Mesendoderm (in vitro differentiated cells): ENCODE results near the gene SLC39A3.

ENCODE experiments used
- DNase-seq: peaks from one replicate; pipeline ENCODE4 v3.0.0; 2013
- H2AK5ac ChIP-seq: 2 replicates; pipeline ENCODE4 v1.6.1; 2013; ENCODE audit warnings: low read length, inconsistent platforms
- H2BK120ac ChIP-seq: 2 replicates; pipeline ENCODE4 v1.6.1; 2013; ENCODE audit warnings: low read depth, mild to moderate bottlenecking, low read length, moderate library complexity, mixed read lengths
- H2BK15ac ChIP-seq: replicated peaks from 2 replicates; pipeline ENCODE4 v1.6.1; 2013; ENCODE audit warnings: low read depth, mild to moderate bottlenecking, moderate library complexity
- H2BK5ac ChIP-seq: 2 replicates; pipeline ENCODE4 v1.6.1; 2013; ENCODE audit warnings: low read length, inconsistent platforms
- H3K18ac ChIP-seq: 2 replicates; pipeline ENCODE4 v1.6.1; 2013; ENCODE audit warnings: mild to moderate bottlenecking, low read length, mixed read lengths
- H3K23ac ChIP-seq: one replicate; pipeline ENCODE4 v1.6.1; 2013; ENCODE audit warnings: low read length
- H3K27ac ChIP-seq: 2 replicates; pipeline ENCODE4 v1.5.1; 2013; ENCODE audit warnings: low read depth, mild to moderate bottlenecking, inconsistent platforms, low read length, moderate library complexity
- H3K27me3 ChIP-seq: 2 replicates; pipeline ENCODE4 v1.6.1; 2013; ENCODE audit warnings: low read length, control low read depth, mild to moderate bottlenecking, inconsistent platforms; ENCODE audit not compliant: insufficient read depth, poor library complexity
- H3K36me3 ChIP-seq: 2 replicates; pipeline ENCODE4 v1.6.1; 2013; ENCODE audit warnings: low read length, inconsistent platforms; ENCODE audit not compliant: control insufficient read depth, insufficient read depth
- H3K4ac ChIP-seq: one replicate; pipeline ENCODE4 v1.6.1; 2013; ENCODE audit warnings: low read depth, mild to moderate bottlenecking, low read length, moderate library complexity
- H3K4me1 ChIP-seq: 2 replicates; pipeline ENCODE4 v1.6.1; 2013; ENCODE audit warnings: low read depth, low read length, inconsistent platforms; ENCODE audit not compliant: control insufficient read depth
- H3K4me2 ChIP-seq: 2 replicates; pipeline ENCODE4 v1.6.1; 2013; ENCODE audit warnings: low read length
- H3K4me3 ChIP-seq: 2 replicates; pipeline ENCODE4 v1.5.1; 2013; ENCODE audit warnings: mild to moderate bottlenecking, low read length
- H3K56ac ChIP-seq: one replicate; pipeline ENCODE4 v1.6.1; 2013; ENCODE audit warnings: low read length
- H3K79me1 ChIP-seq: 2 replicates; pipeline ENCODE4 v1.6.1; 2013; ENCODE audit warnings: low read length, inconsistent platforms
- H3K79me2 ChIP-seq: 2 replicates; pipeline ENCODE4 v1.6.1; 2013; ENCODE audit warnings: mild to moderate bottlenecking, low read length; ENCODE audit not compliant: control insufficient read depth, insufficient read depth
- H3K9ac ChIP-seq: 2 replicates; pipeline ENCODE4 v1.6.1; 2013; ENCODE audit warnings: low read length, inconsistent platforms
- H4K5ac ChIP-seq: one replicate; pipeline ENCODE4 v1.6.1; 2013; ENCODE audit warnings: low read length
- H4K8ac ChIP-seq: one replicate; pipeline ENCODE4 v1.6.1; 2013; ENCODE audit warnings: low read depth, mild to moderate bottlenecking, control low read depth, low read length, moderate library complexity
- WGBS: extraction: QIAGEN DNeasy Blood & Tissue Kit; methylation state at CpG from one replicate; pipeline ENCODE4 v1.1.7; 2013; ENCODE audit warnings: low lambda C conversion rate, missing lambda C conversion rate; ENCODE audit not compliant: insufficient coverage; ENCODE audit errors: extremely low coverage; 5-methylcytosine and 5-hydroxymethylcytosine counted together

The SLC39A3 gene

DNA sequence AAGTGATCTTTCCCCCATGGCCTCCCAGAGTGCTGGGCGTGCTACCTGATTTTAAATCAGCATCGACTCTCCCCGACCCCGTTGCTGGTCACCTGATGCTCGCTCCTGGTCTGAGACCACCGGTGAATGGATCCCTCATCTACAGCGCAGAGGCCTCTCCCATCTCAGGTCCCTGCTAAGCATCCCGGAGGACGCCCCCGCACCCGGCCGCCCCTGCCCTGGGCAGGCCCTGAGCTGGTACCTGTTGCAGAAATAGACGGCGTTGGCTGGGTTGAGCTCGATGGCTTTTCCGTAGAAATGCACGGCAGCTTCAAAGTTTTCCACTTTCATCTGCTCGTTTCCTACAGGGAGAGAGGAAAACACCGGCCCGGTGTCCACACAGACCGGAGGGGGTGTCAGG is 25.1 kb upstream of the SLC39A3 start:
- Histone ChIP-seq H3K4ac (no peak overlapping the region), H3K36me3 (peaks cover 6% of the 10 kb centered on the region)

DNA sequence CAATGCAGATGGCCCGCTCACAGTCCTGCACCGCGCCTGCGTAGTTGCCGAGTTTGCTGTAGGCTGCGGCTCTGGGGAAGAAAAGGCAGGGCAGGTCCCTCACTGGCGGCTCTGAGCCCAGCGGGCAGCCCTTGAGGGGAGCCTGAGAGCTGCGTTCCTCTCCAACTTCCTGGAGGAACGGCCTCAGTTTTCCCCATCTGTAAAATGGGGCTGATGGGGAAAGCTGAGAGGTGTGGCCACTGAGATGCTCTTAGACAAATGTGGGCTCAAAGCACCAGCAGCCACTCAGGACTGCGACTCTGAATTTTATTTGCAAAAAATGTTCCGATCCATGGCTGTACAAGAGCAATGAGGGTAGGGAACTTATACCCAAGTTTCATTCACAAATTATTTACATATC is 23.9 kb upstream of the SLC39A3 start:
- H3K56ac ChIP-seq: no peak overlapping the region
- H3K4me2 ChIP-seq: no peak overlapping the region
- H3K36me3 ChIP-seq: peaks cover 11% of the 10 kb centered on the region
- H3K4me1 ChIP-seq: no peaks in the 10 kb centered on the region
- H2BK120ac ChIP-seq: no peak overlapping the region
- no peak overlapping the region for H3K9ac ChIP-seq
- no peak overlapping the region for H3K18ac ChIP-seq
- no peak overlapping the region for H4K8ac ChIP-seq
- H2BK5ac ChIP-seq: no peak overlapping the region
- H3K27me3 ChIP-seq: no peaks in the 10 kb centered on the region
- H3K23ac ChIP-seq: no peak overlapping the region
- peaks cover 4% of the 10 kb centered on the region for H3K79me1 ChIP-seq
- no peak for DNase-seq
- H3K4ac ChIP-seq: no peak overlapping the region
- no peak overlapping the region for H2AK5ac ChIP-seq
- no peak overlapping the region for H3K4me3 ChIP-seq
- no CpG with 5 or more reads among the region's 12 CpGs for WGBS
- H2BK15ac ChIP-seq: no peak overlapping the region
- no peak overlapping the region for H4K5ac ChIP-seq
- H3K27ac ChIP-seq: no peak overlapping the region
- peaks cover 1% of the 10 kb centered on the region for H3K79me2 ChIP-seq

More for the DNA sequence above, 25.1 kb upstream of the SLC39A3 start:
- no peak overlapping the region for H2BK120ac ChIP-seq
- no peak overlapping the region for H3K27ac ChIP-seq
- peaks cover 8% of the 10 kb centered on the region for H3K79me1 ChIP-seq
- H3K4me1 ChIP-seq: no peaks in the 10 kb centered on the region
- no peak overlapping the region for H3K56ac ChIP-seq
- no peak overlapping the region for H3K18ac ChIP-seq
- no peaks in the 10 kb centered on the region for H3K27me3 ChIP-seq
- H3K79me2 ChIP-seq: peaks cover 5% of the 10 kb centered on the region
- no peak overlapping the region for H3K4me2 ChIP-seq
- H4K8ac ChIP-seq: no peak overlapping the region
- WGBS: no CpG with 5 or more reads among the region's 21 CpGs
- H3K9ac ChIP-seq: no peak overlapping the region
- H3K23ac ChIP-seq: no peak overlapping the region
- no peak overlapping the region for H4K5ac ChIP-seq
- H3K4me3 ChIP-seq: no peak overlapping the region
- H2AK5ac ChIP-seq: no peak overlapping the region
- no peak overlapping the region for H2BK15ac ChIP-seq
- no peak for DNase-seq
- H2BK5ac ChIP-seq: no peak overlapping the region

DNA sequence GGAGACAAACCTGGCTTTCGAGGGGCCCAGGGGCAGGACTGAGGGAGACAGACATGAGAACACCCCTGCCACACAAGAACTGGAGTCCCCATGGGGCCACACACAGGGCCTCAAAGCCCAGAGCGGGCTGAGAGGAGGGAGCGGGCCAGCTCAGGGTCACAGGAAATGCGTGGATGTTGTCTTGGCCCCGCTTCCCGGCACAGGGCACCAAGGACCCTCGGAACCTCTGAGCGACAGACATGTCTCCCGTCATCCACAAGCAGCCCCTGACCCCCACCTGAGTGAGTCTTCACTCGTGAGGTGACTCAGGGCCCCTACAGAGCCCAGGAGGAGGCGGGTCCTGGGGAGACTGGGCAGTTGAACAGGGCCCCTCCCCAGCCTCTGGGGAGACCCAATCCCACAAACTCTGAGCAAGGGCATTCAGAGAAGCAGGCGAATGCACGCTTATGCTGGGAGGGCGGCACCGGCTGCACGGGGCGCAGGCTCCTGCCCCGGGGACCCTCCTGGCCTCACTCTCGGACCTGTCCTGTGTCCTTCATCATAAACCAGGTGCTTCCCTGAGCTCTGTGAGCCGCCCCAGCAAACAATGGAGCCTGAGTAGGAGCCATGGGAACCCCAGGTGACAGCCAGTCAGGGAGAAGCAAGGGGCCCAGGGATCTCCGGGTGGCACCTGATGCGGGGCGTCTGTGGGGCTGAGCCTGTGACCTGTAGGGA is 23.1 kb upstream of the SLC39A3 start:
- H3K79me2 ChIP-seq: no peaks in the 10 kb centered on the region
- H4K5ac ChIP-seq: no peak overlapping the region
- H2BK5ac ChIP-seq: no peak overlapping the region
- no peak overlapping the region for H3K4ac ChIP-seq
- no peak overlapping the region for H3K4me3 ChIP-seq
- no peak overlapping the region for H3K23ac ChIP-seq
- no peak overlapping the region for H2BK15ac ChIP-seq
- H3K36me3 ChIP-seq: peaks cover 13% of the 10 kb centered on the region
- no peak overlapping the region for H3K4me2 ChIP-seq
- no peak for DNase-seq
- H3K27ac ChIP-seq: no peak overlapping the region
- H3K4me1 ChIP-seq: no peaks in the 10 kb centered on the region
- H3K18ac ChIP-seq: no peak overlapping the region
- no CpG with 5 or more reads among the region's 23 CpGs for WGBS
- H3K56ac ChIP-seq: no peak overlapping the region
- no peaks in the 10 kb centered on the region for H3K27me3 ChIP-seq
- H2BK120ac ChIP-seq: no peak overlapping the region
- no peak overlapping the region for H2AK5ac ChIP-seq
- no peak overlapping the region for H3K9ac ChIP-seq
- H3K79me1 ChIP-seq: no peaks in the 10 kb centered on the region
- H4K8ac ChIP-seq: no peak overlapping the region

DNA sequence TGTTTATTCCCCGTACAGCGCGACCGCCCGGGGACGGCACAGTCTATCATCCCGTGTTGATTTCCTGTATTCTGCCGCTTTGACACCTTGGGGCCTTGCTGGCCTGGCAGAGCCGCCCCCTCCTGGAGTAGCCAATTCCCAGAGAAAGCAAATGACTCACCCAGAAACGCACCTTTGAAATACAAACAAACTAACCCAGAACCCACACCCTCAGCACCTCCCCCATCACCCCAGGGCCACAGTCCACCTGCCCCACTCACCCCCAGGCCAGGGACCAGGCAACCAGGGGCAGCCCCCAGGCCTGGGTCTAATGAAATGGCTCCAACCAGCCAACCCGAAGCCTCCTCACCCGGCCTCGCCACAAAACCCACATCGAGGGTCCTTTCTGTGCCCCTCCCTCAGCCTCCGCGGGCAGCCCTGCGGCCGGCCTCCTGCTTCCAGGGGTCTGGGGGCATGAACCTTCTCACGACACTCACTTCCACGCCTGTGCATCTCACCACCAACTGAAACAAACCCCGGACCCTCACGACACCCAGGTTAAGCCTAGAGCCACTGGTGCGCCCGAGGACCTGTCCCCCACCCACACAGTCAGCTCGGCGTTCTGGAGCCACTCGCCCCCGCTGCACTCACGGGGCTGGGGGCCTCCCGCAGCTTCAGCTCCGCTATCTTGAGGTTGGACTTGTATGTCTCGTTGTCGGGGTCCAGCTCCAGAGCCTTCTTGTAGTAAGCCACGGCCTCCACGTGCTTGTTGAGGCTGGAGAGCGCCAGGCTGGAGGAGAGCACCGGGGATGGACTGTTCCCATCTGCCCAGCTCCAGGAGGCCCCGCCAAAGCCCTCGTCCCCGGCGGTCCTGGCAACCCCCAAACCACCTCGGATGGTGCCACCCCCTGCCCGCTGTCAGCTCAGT is 22.3 kb upstream of the SLC39A3 start:
- WGBS: no CpG with 5 or more reads among the region's 43 CpGs
- H3K79me2 ChIP-seq: no peaks in the 10 kb centered on the region
- H3K23ac ChIP-seq: no peak overlapping the region
- no peak overlapping the region for H3K27ac ChIP-seq
- no peak overlapping the region for H2BK5ac ChIP-seq
- no peaks in the 10 kb centered on the region for H3K27me3 ChIP-seq
- H2AK5ac ChIP-seq: no peak overlapping the region
- H4K5ac ChIP-seq: no peak overlapping the region
- H3K56ac ChIP-seq: no peak overlapping the region
- no peak overlapping the region for H4K8ac ChIP-seq
- H3K36me3 ChIP-seq: peaks cover 13% of the 10 kb centered on the region
- H2BK15ac ChIP-seq: no peak overlapping the region
- DNase-seq: no peak
- no peak overlapping the region for H2BK120ac ChIP-seq
- no peak overlapping the region for H3K9ac ChIP-seq
- no peak overlapping the region for H3K4me3 ChIP-seq
- H3K4me2 ChIP-seq: no peak overlapping the region
- H3K18ac ChIP-seq: no peak overlapping the region
- no peak overlapping the region for H3K4ac ChIP-seq
- no peaks in the 10 kb centered on the region for H3K79me1 ChIP-seq
- no peaks in the 10 kb centered on the region for H3K4me1 ChIP-seq

DNA sequence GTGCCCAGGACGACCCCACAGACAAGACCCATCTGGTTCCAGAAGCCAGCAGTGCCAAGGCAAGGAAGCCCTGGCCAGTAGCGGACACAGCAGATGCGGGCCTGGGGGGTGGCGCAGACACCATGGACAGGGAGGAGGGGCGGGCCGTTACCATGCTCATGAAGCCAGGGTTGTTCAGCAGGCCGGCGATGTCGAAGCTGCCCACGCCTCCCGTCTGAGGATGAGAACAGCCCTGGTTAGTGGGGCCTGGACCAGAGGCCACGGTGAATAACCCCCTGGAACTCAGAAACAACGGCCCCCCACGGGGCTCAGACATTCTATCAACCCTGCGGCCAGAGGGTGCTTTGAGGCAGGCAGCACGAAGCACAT is 21.5 kb upstream of the SLC39A3 start:
- no peak overlapping the region for H3K27ac ChIP-seq
- H3K27me3 ChIP-seq: no peaks in the 10 kb centered on the region
- no peak overlapping the region for H2BK5ac ChIP-seq
- no peak overlapping the region for H2BK15ac ChIP-seq
- no peak overlapping the region for H3K23ac ChIP-seq
- H3K9ac ChIP-seq: no peak overlapping the region
- no peak overlapping the region for H4K5ac ChIP-seq
- no peaks in the 10 kb centered on the region for H3K4me1 ChIP-seq
- no peak overlapping the region for H4K8ac ChIP-seq
- H3K4me3 ChIP-seq: no peak overlapping the region
- H3K79me1 ChIP-seq: no peaks in the 10 kb centered on the region
- H3K4ac ChIP-seq: no peak overlapping the region
- no peaks in the 10 kb centered on the region for H3K79me2 ChIP-seq
- no peak overlapping the region for H3K56ac ChIP-seq
- no peak overlapping the region for H2BK120ac ChIP-seq
- H3K18ac ChIP-seq: no peak overlapping the region
- H2AK5ac ChIP-seq: no peak overlapping the region
- peaks cover 13% of the 10 kb centered on the region for H3K36me3 ChIP-seq
- DNase-seq: no peak
- WGBS: no CpG with 5 or more reads among the region's 16 CpGs
- H3K4me2 ChIP-seq: no peak overlapping the region
